Ascending aorta (tissue), 2 donors: ENCODE data around the gene GPR137. TPM values are rescaled to one million over a fixed set of nuclear protein-coding genes. Genes with fewer than 3 reads are reported as not detected.

Experiments used
- DNase-seq, 2 donors: peaks; one replicate each; pipeline ENCODE4 v3.0.0-alpha.2; 2019; ENCODE audit warnings: low spot score in 2 of 2
- H3K27ac ChIP-seq, 2 donors: fragments of 200-600 bp; sonication (generic); one replicate each; pipeline ENCODE4 v1.5.1; 2016 to 2017; ENCODE audit warnings: mild to moderate bottlenecking in 1 of 2
- H3K27me3 ChIP-seq: fragments of 200-600 bp; sonication (generic); one replicate; pipeline ENCODE4 v1.5.1; 2017
- H3K36me3 ChIP-seq, 2 donors: fragments of 200-600 bp; sonication (generic); one replicate each; pipeline ENCODE4 v1.5.1; 2016
- H3K4me1 ChIP-seq, 2 donors: fragments of 200-600 bp; sonication (generic); one replicate each; pipeline ENCODE4 v1.5.1; 2016 to 2017; ENCODE audit warnings: mild to moderate bottlenecking in 1 of 2
- H3K4me3 ChIP-seq, 2 donors: fragments of 200-600 bp; sonication (generic); one replicate each; pipeline ENCODE4 v1.5.1; 2016 to 2017; ENCODE audit warnings: mild to moderate bottlenecking in 1 of 2
- H3K9me3 ChIP-seq, 2 donors: fragments of 200-600 bp; sonication (generic); one replicate each; pipeline ENCODE4 v1.5.1; 2016
- CTCF ChIP-seq, 3 experiments: fragments of 200-600 bp in 2 of 3; fragments of 450-650 bp in 1 of 3; sonication (generic) in 2 of 3; IDR thresholded peaks; one replicate each; pipeline ENCODE4 v1.5.1; 2016 to 2019; ENCODE audit warnings: antibody characterized with exemption in 3 of 3, mild to moderate bottlenecking in 1 of 3, moderate library complexity in 1 of 3
- intact Hi-C: fragments of 100-400 bp; cut with DNase I; formaldehyde crosslinking; loops from one replicate; pipeline ENCODE4 v1.15.1; 2023
- total RNA-seq: library from RNA; depleted of rRNA; stranded (reverse); fragments of >200 nt; gene quantifications from one replicate; pipeline ENCODE4 v1.1.0, GENCODE V29; 2016

The GPR137 gene
- total RNA-seq, 1 donor from 2014 or later, result 3.9 TPM

DNA sequence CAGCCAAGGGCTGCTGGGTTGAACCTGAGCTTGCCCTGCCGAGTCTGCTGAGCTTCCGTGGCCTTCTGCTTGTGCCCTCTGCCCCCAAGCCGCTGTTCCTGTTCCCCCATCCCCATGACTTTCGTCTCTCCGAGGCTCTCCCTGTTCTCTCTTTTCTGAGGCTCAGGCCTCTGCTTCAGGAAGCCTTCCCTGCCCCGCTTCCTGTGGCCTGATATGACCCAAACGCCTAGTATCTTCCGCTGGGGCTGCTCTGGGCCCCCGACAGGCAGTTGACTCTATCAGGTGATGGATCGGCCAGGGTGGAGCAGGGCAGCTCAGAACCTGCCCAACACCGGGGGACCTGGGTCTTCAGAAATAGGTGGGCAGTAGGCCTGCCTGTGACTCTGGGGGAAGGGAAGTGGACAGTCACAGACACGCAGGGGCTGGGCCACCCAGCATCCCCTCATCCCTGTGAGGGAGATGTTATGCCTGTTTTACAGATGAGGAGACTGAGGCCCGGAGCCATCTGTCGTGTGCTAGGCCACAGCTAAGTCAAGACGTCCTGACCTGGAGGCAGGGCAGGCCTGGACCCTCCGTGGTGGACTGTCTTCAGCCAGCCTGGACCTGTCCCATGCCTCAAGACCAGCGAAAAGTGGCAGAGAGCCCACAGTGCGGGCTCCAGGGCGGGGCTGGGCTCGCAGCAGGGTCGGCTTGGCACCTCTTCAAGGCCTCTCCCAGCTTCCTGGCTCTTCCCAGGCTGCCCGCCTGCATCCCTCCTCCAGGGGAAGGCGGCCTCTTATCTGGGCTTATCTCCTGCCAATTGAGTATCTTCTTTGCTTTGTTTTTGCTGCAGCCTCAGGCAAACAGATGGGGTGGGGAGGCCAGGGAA lies 17.4 kb upstream of the GPR137 start:
- Histone ChIP-seq H3K36me3 (peaks cover 28 to 40% of the 10 kb centered on the region in 2 donors), H3K27ac (peak overlapping the region; percentile 90 to 98), H3K4me3 (peak overlapping the region; percentile 71 to 99), H3K9me3 (no peaks in the 10 kb centered on the region), H3K4me1 (peaks cover 17 to 32% of the 10 kb centered on the region in 2 donors), H3K27me3 (no peaks in the 10 kb centered on the region)
- intact Hi-C loops, result no loop called here
- no peak for DNase-seq
- TF ChIP-seq CTCF (IDR thresholded peaks at IDR 0.05), result no peak

DNA sequence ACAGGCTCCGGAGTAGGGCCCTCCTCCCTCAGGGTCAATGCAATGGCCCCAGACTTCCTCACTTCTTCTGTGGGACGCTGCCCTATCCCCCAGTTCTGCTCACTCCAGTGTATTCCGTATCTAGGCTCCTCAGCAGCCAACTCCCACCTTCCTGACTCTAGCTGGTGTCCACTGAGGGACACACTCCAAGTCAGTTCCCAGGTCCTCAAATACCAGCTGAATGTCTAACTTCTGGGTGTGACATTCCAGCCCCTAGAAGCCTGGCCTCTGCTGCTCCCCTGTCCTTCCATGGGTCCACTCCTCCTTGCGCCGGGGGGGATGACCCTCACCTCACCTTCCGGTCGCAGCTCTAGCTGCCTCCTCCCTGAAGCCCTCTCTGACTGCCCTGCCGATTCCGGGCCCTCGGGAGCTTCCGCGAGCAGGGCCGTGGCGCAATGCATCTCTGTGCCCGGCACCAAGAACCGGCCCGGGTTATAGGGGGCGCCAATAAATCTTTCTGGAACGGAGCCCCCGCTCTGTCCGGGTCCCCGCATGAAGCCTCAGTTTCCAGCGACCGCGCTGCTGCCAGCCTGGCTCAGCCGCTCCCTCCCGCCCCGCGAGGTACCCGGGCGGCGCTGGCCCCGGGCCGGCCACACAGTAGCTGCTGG lies 16.6 kb upstream of the GPR137 start:
- H3K4me3 ChIP-seq, result peak overlapping the region; percentile 71 to 99
- no peaks in the 10 kb centered on the region for H3K27me3 ChIP-seq
- peak in 1 of 2 donors; percentile 87 for DNase-seq
- no peak for TF ChIP-seq CTCF (IDR thresholded peaks at IDR 0.05)
- H3K9me3 ChIP-seq, result no peaks in the 10 kb centered on the region
- H3K27ac ChIP-seq, result peak overlapping the region; percentile 90 to 98
- intact Hi-C loops, result loop anchor here (1.0 kb wide), 2 partner anchors 18 to 36 kb away; partner anchors contain the start of genes ESRRA and PLCB3
- peaks cover 17 to 32% of the 10 kb centered on the region in 2 donors for H3K4me1 ChIP-seq
- peaks cover 20 to 32% of the 10 kb centered on the region in 2 donors for H3K36me3 ChIP-seq

DNA sequence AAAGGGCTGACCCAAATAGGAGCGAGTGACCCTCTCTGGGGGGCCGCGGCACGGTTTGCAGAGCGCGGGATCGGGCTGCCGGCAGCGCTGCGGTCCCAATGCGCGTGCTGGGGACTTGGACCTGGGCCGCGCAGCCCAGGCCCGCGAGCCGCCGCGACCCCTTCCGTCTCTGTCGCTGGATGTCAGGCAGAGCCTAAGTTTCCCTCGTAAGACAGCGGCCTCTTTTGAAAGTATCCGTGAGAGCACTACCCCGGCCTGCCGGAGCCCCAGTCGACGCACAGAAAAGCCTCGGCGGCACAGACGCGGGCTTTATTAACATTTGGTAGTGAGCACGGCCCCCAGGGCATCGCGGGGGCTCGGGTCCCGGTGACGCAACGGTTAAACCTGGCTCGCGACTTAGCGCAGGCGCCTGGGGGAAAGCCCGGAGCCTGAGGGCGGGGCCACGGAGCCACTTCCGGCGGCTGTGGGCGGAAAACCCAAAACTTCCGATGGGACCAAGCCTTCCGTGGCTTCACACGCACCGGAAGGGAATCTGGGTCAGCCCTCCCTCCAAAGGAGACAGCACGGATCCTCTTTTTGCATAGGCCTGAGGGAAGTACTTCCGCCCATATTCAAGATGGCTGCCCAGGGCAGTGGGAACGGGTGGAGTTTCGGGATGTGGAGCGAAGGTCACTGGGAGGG lies 16.0 kb upstream of the GPR137 start:
- Histone ChIP-seq H3K4me3 (peak overlapping the region; percentile 71 to 99), H3K27ac (peak overlapping the region; percentile 90 to 98), H3K27me3 (no peaks in the 10 kb centered on the region), H3K36me3 (peaks cover 16 to 26% of the 10 kb centered on the region in 2 donors), H3K9me3 (no peaks in the 10 kb centered on the region), H3K4me1 (peaks cover 17 to 32% of the 10 kb centered on the region in 2 donors)
- intact Hi-C loops, result loop anchor here (1.0 kb wide), 5 partner anchors 15 to 48 kb away; partner anchors contain the start of genes BAD, ESRRA, FKBP2 and PLCB3
- TF ChIP-seq CTCF (IDR thresholded peaks at IDR 0.05), result peak in 2 of 3 experiments; percentile 15 to 35
- DNase-seq, result peak; percentile 96 to 99

- peaks cover 5 to 9% of the 10 kb centered on the region in 2 donors for H3K4me1 ChIP-seq
- intact Hi-C loops, result no loop called here
- H3K27me3 ChIP-seq, result no peaks in the 10 kb centered on the region
- no peak for TF ChIP-seq CTCF (IDR thresholded peaks at IDR 0.05)
- H3K36me3 ChIP-seq, result peaks cover 13 to 34% of the 10 kb centered on the region in 2 donors
- H3K27ac ChIP-seq, result no peak overlapping the region
- H3K4me3 ChIP-seq, result no peak overlapping the region
- H3K9me3 ChIP-seq, result no peaks in the 10 kb centered on the region
- no peak for DNase-seq
Observed at GRCh38 chr11:64275031-64275800, 10.4 kb upstream of the GPR137 start.

DNA sequence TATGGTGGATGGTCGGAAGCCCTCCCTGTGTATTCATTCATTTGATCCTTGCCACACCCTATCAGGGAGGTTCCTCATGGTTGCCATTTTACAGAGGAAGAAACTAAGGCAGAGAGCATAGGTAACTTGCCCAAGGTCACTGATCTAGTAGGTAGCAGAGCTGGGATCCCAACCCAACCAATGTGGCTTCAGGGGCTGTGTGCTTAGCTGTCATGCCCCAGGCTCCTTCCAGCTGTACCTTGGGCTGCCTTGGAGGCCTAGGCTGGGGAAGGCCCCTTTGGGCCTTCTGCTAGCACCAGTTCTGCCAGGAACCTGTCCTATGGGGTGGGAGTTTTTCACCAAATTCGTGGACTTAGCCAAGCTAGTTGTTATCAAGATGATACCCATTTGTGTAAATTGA lies 9.8 kb upstream of the GPR137 start:
- H3K27me3 ChIP-seq, result no peaks in the 10 kb centered on the region
- peaks cover 13 to 35% of the 10 kb centered on the region in 2 donors for H3K36me3 ChIP-seq
- intact Hi-C loops, result no loop called here
- peaks cover 5 to 9% of the 10 kb centered on the region in 2 donors for H3K4me1 ChIP-seq
- no peak overlapping the region for H3K27ac ChIP-seq
- no peak for TF ChIP-seq CTCF (IDR thresholded peaks at IDR 0.05)
- DNase-seq, result no peak
- no peaks in the 10 kb centered on the region for H3K9me3 ChIP-seq
- no peak overlapping the region for H3K4me3 ChIP-seq
